ENCODE results near the gene EME2. TPM values are rescaled to one million over a fixed set of nuclear protein-coding genes. Genes with fewer than 3 reads are reported as not detected.

EME2 gene
- total and polyA plus RNA-seq, 4 donors: 1.4 to 9.0 (median 3.0) TPM

GRCh38 chr16:1820096-1820945 is 47.7 kb downstream of the EME2 start:
- Histone ChIP-seq H3K27me3 (ENCODE audit: control insufficient read depth in 4 of 4, insufficient read depth in 4 of 4, low read length in 3 of 4) (no peaks in the 10 kb centered on the region), H3K36me3 (ENCODE audit: control insufficient read depth in 4 of 4, insufficient read depth in 3 of 4, low read depth in 1 of 4, low read length in 3 of 4) (peaks cover 12 to 29% (median 23%) of the 10 kb centered on the region in 4 donors), H3K4me3 (ENCODE audit: low read depth in 1 of 3, low read length in 3 of 3) (no peak overlapping the region), H3K9ac (ENCODE audit: low read depth in 1 of 2, low read length in 2 of 2) (no peak overlapping the region), H3K9me3 (ENCODE audit: control insufficient read depth in 4 of 4, low read length in 3 of 4) (no peaks in the 10 kb centered on the region), H3K4me1 (ENCODE audit: control insufficient read depth in 4 of 4, insufficient read depth in 4 of 4, low read length in 3 of 4) (peaks cover 11 to 91% (median 81%) of the 10 kb centered on the region in 4 donors), H3K27ac (ENCODE audit: low read depth in 1 of 2, low read length in 2 of 2) (peak overlapping the region in 1 of 2 donors; percentile 39)
- TF ChIP-seq, protein P1, sequence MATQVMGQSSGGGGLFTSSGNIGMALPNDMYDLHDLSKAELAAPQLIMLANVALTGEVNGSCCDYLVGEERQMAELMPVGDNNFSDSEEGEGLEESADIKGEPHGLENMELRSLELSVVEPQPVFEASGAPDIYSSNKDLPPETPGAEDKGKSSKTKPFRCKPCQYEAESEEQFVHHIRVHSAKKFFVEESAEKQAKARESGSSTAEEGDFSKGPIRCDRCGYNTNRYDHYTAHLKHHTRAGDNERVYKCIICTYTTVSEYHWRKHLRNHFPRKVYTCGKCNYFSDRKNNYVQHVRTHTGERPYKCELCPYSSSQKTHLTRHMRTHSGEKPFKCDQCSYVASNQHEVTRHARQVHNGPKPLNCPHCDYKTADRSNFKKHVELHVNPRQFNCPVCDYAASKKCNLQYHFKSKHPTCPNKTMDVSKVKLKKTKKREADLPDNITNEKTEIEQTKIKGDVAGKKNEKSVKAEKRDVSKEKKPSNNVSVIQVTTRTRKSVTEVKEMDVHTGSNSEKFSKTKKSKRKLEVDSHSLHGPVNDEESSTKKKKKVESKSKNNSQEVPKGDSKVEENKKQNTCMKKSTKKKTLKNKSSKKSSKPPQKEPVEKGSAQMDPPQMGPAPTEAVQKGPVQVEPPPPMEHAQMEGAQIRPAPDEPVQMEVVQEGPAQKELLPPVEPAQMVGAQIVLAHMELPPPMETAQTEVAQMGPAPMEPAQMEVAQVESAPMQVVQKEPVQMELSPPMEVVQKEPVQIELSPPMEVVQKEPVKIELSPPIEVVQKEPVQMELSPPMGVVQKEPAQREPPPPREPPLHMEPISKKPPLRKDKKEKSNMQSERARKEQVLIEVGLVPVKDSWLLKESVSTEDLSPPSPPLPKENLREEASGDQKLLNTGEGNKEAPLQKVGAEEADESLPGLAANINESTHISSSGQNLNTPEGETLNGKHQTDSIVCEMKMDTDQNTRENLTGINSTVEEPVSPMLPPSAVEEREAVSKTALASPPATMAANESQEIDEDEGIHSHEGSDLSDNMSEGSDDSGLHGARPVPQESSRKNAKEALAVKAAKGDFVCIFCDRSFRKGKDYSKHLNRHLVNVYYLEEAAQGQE (IDR thresholded peaks at IDR 0.05): no peak
- TF ChIP-seq EGR1 (IDR thresholded peaks at IDR 0.05; ENCODE audit: low read depth in 2 of 2) (no peak), RAD21 (IDR thresholded peaks at IDR 0.05) (no peak), SP1 (IDR thresholded peaks at IDR 0.05) (no peak), TAF1 (conservative IDR thresholded peaks at IDR 0.05) (no peak), GABPA (IDR thresholded peaks at IDR 0.05 in 1 of 2, conservative IDR thresholded peaks at IDR 0.05 in 1 of 2) (no peak), RXRA (IDR thresholded peaks at IDR 0.05) (no peak), FOXA1 (IDR thresholded peaks at IDR 0.05) (no peak), JUND (IDR thresholded peaks at IDR 0.05) (no peak), NR2F2 (IDR thresholded peaks at IDR 0.05) (no peak), FOXA2 (IDR thresholded peaks at IDR 0.05) (no peak), YY1 (IDR thresholded peaks at IDR 0.05) (no peak), CTCF (IDR thresholded peaks at IDR 0.05; ENCODE audit: low read depth, low read length, missing input control) (no peak), HNF4G (IDR thresholded peaks at IDR 0.05) (no peak)
- TF ChIP-seq, protein P2, sequence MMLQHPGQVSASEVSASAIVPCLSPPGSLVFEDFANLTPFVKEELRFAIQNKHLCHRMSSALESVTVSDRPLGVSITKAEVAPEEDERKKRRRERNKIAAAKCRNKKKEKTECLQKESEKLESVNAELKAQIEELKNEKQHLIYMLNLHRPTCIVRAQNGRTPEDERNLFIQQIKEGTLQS (IDR thresholded peaks at IDR 0.05): no peak
- TF ChIP-seq, protein P3, sequence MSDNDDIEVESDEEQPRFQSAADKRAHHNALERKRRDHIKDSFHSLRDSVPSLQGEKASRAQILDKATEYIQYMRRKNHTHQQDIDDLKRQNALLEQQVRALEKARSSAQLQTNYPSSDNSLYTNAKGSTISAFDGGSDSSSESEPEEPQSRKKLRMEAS (IDR thresholded peaks at IDR 0.05): no peak
- TF ChIP-seq, protein P4, sequence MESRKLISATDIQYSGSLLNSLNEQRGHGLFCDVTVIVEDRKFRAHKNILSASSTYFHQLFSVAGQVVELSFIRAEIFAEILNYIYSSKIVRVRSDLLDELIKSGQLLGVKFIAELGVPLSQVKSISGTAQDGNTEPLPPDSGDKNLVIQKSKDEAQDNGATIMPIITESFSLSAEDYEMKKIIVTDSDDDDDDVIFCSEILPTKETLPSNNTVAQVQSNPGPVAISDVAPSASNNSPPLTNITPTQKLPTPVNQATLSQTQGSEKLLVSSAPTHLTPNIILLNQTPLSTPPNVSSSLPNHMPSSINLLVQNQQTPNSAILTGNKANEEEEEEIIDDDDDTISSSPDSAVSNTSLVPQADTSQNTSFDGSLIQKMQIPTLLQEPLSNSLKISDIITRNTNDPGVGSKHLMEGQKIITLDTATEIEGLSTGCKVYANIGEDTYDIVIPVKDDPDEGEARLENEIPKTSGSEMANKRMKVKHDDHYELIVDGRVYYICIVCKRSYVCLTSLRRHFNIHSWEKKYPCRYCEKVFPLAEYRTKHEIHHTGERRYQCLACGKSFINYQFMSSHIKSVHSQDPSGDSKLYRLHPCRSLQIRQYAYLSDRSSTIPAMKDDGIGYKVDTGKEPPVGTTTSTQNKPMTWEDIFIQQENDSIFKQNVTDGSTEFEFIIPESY (IDR thresholded peaks at IDR 0.05): no peak
- WGBS: 78% methylated on average over 25 of the region's 25 CpGs
- peak; percentile 79 for DNase-seq (ENCODE audit: low spot score)

All from liver (tissue), 9 donors.